ENCODE results near the gene CPZ.

Gene CPZ

DNA sequence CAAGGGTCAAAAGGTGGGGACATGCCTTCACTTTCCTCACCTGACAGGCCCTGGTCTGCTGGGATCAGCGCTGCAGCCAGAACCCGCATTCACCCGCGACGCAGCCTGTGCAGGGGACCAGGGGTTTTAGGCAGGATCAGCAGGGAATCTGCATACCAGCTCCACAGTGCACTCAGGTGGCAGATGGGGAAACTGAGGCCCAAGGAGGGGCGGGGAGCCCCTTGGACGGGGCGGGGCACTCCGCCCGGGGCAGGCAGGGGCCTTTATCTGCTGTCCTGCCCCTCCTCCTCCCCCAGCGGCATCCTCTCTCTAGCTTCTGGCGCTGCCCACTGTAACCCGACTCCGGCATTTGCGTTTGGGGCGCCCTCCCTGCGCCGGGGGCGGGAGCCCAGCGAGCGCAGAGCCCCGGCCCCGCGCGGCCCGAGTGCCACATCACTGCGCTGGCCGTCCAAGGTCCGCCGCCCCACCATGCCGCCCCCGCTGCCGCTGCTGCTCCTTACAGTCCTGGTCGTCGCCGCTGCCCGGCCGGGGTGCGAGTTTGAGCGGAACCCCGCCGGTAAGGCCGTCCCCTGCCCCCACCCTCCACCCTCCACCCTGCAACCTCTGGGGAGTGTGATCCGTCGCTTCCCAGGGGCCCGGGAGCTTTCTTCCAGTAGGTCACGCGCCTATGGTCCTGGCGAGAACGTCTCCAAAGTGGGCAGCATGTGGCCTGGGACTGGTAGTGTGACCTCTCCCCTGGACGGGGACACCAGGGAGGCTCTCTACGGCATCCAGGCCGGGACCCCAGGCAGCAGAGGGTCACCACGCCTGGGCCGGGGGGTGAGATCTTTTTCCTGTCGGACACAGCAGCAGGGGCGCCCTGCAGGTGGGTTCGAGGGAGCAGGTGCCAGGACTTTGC lies at the start of gene CPZ:
Gene CPZ (plus strand): TSS at position 400 of the 898 bp plus-strand sequence. CDS start 69 bp downstream, at position 469.
- DNase-seq, result peak in 4 of 10 donors; percentile 17 to 76 (median 70)
- intact Hi-C loops (cut with DNase I), result loop anchor here (5.0 kb wide), 1 partner anchor 350 kb away; no protein-coding TSS in a partner anchor

- DNase-seq, result peak in 2 of 10 donors; percentile 17 to 50
- intact Hi-C loops (cut with DNase I), result no loop called here
Observed at GRCh38 chr4:8542776-8543525, 49.6 kb upstream of the CPZ start.

- intact Hi-C loops (cut with DNase I), result no loop called here
- DNase-seq, result peak in 1 of 10 donors; percentile 12
Observed at GRCh38 chr4:8543623-8544022, 48.9 kb upstream of the CPZ start.

DNA sequence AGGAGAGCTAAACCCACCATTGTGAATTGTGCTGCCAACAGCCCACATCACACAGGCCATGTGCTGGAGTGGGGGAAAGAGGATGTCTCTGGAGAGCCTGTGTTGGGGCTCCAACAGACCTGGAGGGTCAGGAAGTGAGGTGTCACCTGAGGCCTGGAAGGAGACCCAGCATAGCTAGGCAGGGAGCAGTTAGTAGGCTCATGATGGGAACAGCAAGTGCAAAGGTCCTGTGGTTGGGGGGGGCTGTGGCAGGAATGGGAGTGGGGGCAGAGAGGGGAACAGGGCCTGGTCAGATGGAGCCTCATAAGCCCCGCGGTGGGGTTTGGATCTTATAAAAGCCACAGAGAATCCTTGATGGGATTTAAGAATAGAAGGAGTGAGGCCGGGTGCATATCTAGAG lies 48.3 kb upstream of the CPZ start:
- intact Hi-C loops (cut with DNase I), result no loop called here
- DNase-seq, result peak in 1 of 10 donors; percentile 55

- peak in 2 of 10 donors; percentile 59 to 73 for DNase-seq
- intact Hi-C loops (cut with DNase I), result no loop called here
Observed at GRCh38 chr4:8544741-8545438, 47.7 kb upstream of the CPZ start.

DNA sequence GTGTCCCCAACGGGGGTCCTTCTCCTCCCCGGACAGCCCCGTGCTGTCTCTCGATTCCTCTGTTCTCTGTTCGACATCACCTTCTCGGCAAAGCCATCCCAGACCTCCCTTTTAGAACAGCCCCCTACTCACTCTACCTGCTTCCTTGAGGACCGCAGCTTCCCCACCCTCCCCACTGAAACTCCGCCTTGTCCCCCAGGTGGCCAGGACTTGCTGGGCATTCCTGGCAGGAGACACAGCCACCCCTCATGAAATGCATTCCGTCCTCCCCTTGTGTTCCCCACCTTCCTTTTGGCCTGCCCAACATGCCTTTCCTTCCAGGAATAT lies 47.2 kb upstream of the CPZ start:
- intact Hi-C loops (cut with DNase I), result no loop called here
- DNase-seq, result no peak

DNA sequence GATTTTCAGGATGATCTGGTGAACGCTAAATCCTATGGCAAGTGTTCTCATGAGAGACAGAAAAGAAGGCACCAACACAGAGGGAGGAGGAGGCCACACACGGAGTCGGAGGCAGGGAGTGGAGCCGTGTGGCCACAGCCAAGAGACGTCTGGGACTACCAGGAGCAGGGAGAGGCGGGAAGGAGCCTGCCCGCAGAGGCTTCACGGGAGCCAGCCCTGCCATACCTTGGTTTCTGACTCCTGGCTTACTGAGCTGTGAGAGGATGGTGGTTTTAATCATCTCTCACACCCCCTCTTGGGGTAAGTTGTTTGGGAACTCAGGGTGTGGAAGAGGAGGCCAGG lies 45.8 kb upstream of the CPZ start:
- intact Hi-C loops (cut with DNase I), result no loop called here
- DNase-seq, result peak in 1 of 10 donors; percentile 65

DNA sequence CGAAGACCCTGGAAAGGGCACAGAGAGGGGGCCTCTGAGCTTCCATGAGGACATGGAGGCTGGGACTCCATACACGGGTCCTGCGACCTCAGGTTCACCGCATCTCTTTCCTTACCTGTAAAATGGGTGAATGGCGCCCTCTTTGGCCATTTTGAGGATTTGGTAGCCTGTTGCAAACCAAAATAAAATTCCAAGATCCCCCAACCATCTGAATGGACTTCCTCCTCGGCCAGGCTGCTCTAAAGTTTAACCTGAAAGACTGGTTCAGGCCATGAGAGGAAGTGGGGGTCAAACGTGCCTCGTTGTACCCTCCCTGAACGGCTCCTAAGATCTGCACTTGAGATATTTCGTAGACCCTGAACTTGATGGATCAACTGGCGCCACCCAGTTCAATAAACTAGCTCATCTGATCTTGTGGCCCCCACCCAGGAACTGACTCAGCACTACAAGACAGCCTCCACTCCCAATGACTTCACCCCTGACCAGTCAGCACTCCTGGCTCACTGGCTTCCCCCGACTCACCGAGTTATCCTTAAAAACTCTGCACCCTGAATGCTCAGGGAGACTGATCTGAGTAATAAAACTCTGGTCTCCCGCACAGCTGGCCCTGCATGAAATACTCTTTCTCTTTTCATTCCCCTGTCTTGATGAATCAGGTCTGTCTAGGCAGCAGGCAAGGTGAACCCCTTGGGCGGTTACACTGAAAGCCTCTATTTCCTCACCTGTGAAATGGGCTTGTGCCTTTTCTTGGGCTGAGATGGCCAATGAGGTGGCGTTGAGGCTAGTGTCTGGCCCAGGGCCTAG lies 45.3 kb upstream of the CPZ start:
- intact Hi-C loops (cut with DNase I), result no loop called here
- peak in 1 of 10 donors; percentile 59 for DNase-seq

DNA sequence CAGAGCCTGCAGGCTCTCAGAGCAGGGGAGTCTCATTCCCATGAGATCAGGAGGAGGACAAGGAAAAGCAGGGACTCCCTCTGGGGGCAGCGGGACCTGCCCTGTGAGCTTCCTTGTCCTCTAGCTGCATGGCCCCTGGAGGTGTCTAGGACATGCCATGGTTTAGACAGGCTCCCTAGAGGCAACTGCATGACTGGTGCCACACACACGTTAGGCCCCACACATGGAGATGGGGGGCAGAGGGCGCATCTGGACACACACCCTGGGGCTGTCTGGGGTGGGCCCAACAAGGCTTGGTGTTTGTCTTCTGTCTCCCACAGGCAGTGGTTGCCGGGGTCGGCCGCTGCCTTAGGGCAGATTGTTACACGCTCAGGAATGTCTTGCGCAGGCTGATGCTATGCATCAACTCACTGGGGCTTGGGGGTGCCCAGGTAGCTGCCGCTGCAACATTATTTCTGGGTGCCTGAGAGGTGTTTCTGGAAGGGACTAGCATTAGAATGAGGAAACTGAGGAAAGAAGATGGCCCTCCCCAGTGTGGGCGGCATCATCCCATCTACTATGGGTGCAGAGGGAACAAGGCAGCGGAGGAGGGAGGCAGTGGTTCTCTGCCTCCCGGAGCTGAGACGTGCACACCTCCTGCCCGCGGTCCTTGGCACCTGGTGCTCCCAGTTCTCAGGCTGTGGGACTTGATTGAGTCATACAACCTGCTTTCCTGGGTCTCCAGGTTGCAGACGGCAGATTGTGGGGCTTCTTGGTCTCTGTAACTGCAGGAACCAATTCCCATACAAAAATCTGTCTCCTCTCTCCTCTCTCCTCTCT lies 44.4 kb upstream of the CPZ start:
- DNase-seq, result peak in 1 of 10 donors; percentile 72
- intact Hi-C loops (cut with DNase I), result no loop called here

- DNase-seq, result peak in 1 of 10 donors; percentile 51
- intact Hi-C loops (cut with DNase I), result no loop called here
Observed at GRCh38 chr4:8548731-8549351, 43.7 kb upstream of the CPZ start.

- intact Hi-C loops (cut with DNase I), result no loop called here
- DNase-seq, result peak in 1 of 10 donors; percentile 70
Observed at GRCh38 chr4:8549352-8549931, 43.1 kb upstream of the CPZ start.

- DNase-seq, result peak in 1 of 10 donors; percentile 58
- intact Hi-C loops (cut with DNase I), result no loop called here
Observed at GRCh38 chr4:8550691-8551090, 41.9 kb upstream of the CPZ start.

DNA sequence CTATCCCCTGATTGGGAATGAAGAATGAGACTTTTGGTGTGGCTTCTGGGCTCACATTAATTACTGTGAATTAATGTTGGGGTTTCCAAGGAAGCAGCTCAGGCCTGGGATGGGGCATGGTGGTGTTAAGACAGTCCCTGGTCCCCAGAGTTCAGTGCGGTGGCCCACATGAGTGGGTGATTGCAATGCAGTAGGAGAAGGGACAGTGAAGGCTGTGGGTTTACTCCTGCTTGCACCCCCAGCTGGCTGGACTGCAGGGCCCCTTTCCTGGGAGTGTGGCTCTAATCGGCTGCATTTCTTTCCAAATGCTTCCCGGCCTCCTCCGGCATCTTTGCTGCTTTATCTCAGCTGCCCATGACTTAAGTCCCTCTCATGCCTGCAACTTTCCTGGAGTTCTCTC lies 40.5 kb upstream of the CPZ start:
- peak in 1 of 10 donors; percentile 67 for DNase-seq
- intact Hi-C loops (cut with DNase I), result no loop called here

DNA sequence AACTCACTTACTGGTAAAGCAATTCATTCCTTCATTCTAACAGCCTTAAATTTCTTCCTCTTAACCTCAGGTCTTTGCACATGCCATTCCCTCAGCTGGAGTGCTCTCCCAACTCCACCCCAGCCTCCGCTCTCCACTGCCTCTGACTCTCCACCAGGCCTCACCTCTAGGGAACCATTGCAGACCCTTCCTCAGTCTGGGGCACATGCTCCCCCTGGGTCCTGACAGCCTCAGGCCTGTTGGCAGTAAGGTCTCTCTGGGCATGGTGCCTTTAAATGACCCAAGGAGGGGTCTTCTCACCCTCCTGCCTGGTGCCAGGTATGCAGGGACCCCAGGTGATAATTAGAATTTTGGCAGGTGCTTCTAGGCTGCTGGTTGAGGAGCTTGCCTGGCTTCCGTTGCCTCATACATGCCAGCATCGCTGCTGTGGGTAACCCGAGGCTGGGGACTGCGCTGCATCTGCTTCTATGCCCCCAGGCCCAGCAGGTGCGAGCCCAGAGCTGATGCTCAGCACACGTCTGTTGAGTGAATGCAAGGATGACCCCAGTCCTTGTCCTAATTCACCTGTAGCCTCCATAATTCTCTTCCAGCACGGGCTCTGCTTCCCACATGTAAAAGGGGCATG lies 39.9 kb upstream of the CPZ start:
- intact Hi-C loops (cut with DNase I), result no loop called here
- DNase-seq, result peak in 1 of 10 donors; percentile 27

- intact Hi-C loops (cut with DNase I), result no loop called here
- DNase-seq, result peak in 2 of 10 donors; percentile 40 to 78
Observed at GRCh38 chr4:8553216-8553615, 39.3 kb upstream of the CPZ start.

- DNase-seq, result peak in 2 of 10 donors; percentile 23 to 49
- intact Hi-C loops (cut with DNase I), result no loop called here
Observed at GRCh38 chr4:8553991-8554405, 38.6 kb upstream of the CPZ start.

DNA sequence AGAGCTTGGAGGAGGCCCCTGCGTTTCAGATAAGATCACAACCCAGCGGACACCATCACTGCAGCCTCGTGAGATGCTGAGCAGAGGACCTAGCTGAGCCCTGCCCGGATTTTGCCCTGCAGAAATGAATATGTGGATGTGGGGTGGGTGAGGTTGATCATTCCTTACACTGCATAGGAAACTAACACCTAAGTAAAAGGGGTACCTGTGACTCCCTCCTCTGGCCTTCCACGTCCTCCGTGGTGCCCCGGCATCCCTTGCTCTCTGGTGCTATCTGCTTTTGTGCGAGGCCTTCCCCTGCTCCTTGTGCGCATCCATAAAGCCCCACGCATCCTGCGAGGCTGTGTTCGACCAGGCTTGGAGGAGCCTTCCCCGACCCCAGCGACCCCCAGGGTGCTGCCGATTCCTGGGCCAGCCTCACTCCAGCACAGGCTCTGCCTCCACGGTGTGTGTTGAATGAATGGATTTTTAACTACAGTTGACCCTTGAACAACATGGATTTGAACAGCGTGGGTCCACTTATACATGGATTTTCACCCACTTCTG lies 37.9 kb upstream of the CPZ start:
- DNase-seq, result peak in 2 of 10 donors; percentile 46 to 61

GRCh38 chr4:8555716-8556115 lies 36.8 kb upstream of the CPZ start:
- intact Hi-C loops (cut with DNase I), result no loop called here
- DNase-seq, result peak in 2 of 10 donors; percentile 52 to 55

More for the DNA sequence above, 37.9 kb upstream of the CPZ start:
- intact Hi-C loops (cut with DNase I), result no loop called here

Measured in posterior cingulate gyrus (tissue), 11 donors.